Measurements from ENCODE around the gene ANKS1A.

DNA sequence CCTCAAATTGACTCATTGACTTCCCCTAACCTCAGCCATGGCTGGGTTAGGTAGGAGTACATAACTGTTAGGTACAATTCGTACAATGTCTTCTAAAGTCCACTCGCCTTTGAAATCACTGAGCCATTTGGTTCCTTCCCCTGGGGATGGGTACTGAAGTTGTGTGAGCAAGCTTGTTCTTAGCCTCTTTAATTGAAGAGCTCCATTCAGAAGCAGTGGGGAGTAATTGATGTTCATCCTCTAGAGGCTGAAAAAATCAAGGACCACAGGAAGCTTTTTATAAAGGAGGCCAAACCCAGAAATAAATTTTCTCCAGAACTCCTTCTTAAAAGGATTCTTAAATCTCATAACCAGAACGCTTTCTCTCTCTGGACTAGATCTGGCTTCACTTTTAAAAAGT lies 60.6 kb downstream of the ANKS1A start:
- TF ChIP-seq, protein P1, sequence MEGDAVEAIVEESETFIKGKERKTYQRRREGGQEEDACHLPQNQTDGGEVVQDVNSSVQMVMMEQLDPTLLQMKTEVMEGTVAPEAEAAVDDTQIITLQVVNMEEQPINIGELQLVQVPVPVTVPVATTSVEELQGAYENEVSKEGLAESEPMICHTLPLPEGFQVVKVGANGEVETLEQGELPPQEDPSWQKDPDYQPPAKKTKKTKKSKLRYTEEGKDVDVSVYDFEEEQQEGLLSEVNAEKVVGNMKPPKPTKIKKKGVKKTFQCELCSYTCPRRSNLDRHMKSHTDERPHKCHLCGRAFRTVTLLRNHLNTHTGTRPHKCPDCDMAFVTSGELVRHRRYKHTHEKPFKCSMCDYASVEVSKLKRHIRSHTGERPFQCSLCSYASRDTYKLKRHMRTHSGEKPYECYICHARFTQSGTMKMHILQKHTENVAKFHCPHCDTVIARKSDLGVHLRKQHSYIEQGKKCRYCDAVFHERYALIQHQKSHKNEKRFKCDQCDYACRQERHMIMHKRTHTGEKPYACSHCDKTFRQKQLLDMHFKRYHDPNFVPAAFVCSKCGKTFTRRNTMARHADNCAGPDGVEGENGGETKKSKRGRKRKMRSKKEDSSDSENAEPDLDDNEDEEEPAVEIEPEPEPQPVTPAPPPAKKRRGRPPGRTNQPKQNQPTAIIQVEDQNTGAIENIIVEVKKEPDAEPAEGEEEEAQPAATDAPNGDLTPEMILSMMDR (IDR thresholded peaks at IDR 0.05 in 8 of 11, conservative IDR thresholded peaks at IDR 0.05 in 3 of 11): no peak
- no peak for TF ChIP-seq POLR2A (IDR thresholded peaks at IDR 0.05)
- no peak for TF ChIP-seq POLR2AphosphoS5 (IDR thresholded peaks at IDR 0.05)
